PC-3 (cell line): Measurements from ENCODE around the gene PIGK. TPM values are rescaled to one million over a fixed set of nuclear protein-coding genes. Genes with fewer than 3 reads are reported as not detected.

Experiments used
- ATAC-seq: fragments of 200-7000 bp; cut with Tn5 transposase; 2 replicates; pipeline ENCODE4 v1.9.1; 2020; ENCODE audit warnings: mild to moderate bottlenecking, moderate library complexity
- BruUV-seq: library from RNA; stranded (reverse); fragments of 400-500 nt; replicated peaks from 2 replicates; lab custom pipeline; 2021; lab: Mats Ljungman, UMichigan
- CTCF ChIA-PET: fragments of 300-600 bp; sonication (Branson Sonifier 250); formaldehyde crosslinking; loops from one replicate; lab custom pipeline; 2022; ENCODE audit warnings: antibody characterized with exemption; lab: Charles Lee
- POLR2A ChIA-PET: fragments of 300-600 bp; sonication (Branson Sonifier 250); formaldehyde crosslinking; loops from one replicate; lab custom pipeline; 2022; ENCODE audit warnings: antibody characterized with exemption; ENCODE audit not compliant: unreplicated experiment; lab: Charles Lee
- DNase-seq: peaks from one replicate; pipeline ENCODE4 v3.0.0-alpha.2; 2015
- H2AFZ ChIP-seq: fragments of 300-600 bp; sonication (generic); 2 replicates; pipeline ENCODE4 v1.6.0; 2016; ENCODE audit warnings: antibody characterized with exemption, low read length
- H3F3A ChIP-seq: fragments of 300-600 bp; sonication (generic); one replicate; pipeline ENCODE4 v1.6.0; 2017; ENCODE audit warnings: antibody characterized with exemption, low read length, control low read depth, mild to moderate bottlenecking; ENCODE audit not compliant: unreplicated experiment
- H3K27ac ChIP-seq: fragments of 300-600 bp; sonication (generic); 2 replicates; pipeline ENCODE4 v1.5.1; 2016; ENCODE audit warnings: mild to moderate bottlenecking, low read length
- H3K27me3 ChIP-seq: fragments of 300-600 bp; sonication (generic); 2 replicates; pipeline ENCODE4 v1.6.1; 2016; ENCODE audit warnings: low read length, mixed read lengths
- H3K36me3 ChIP-seq: fragments of 300-600 bp; sonication (generic); 2 replicates; pipeline ENCODE4 v1.6.1; 2016; ENCODE audit warnings: low read depth, mixed run types, low read length, mixed read lengths
- H3K4me1 ChIP-seq: fragments of 300-600 bp; sonication (generic); 2 replicates; pipeline ENCODE4 v1.5.1; 2016; ENCODE audit warnings: low read length; ENCODE audit not compliant: insufficient read depth
- H3K4me2 ChIP-seq: fragments of 300-600 bp; sonication (generic); 2 replicates; pipeline ENCODE4 v1.6.0; 2016; ENCODE audit warnings: low read length
- H3K4me3 ChIP-seq: fragments of 300-600 bp; sonication (generic); 2 replicates; pipeline ENCODE4 v1.5.1; 2016; ENCODE audit warnings: mild to moderate bottlenecking, low read length, mixed read lengths
- H3K79me2 ChIP-seq: fragments of 300-600 bp; sonication (generic); 2 replicates; pipeline ENCODE4 v1.6.1; 2017; ENCODE audit warnings: low read length, mixed read lengths
- H3K9ac ChIP-seq: fragments of 300-600 bp; sonication (generic); 2 replicates; pipeline ENCODE4 v1.6.0; 2016; ENCODE audit warnings: mild to moderate bottlenecking, low read length
- H3K9me2 ChIP-seq: fragments of 300-600 bp; sonication (generic); replicated peaks from 2 replicates; pipeline ENCODE4 v1.6.1; 2016; ENCODE audit warnings: mixed run types, low read length, mixed read lengths
- H3K9me3 ChIP-seq: fragments of 300-600 bp; sonication (generic); 2 replicates; pipeline ENCODE4 v1.6.1; 2016; ENCODE audit warnings: low read length, mixed read lengths
- H4K20me1 ChIP-seq: fragments of 300-600 bp; sonication (generic); 2 replicates; pipeline ENCODE4 v1.6.1; 2016; ENCODE audit warnings: low read length, mixed read lengths
- EZH2 ChIP-seq: fragments of 300-600 bp; sonication (generic); IDR thresholded peaks from one replicate; pipeline ENCODE4 v1.6.1; 2017; ENCODE audit warnings: antibody characterized with exemption, mild to moderate bottlenecking, low read length; ENCODE audit not compliant: unreplicated experiment
- EZH2phosphoT487 ChIP-seq: fragments of 300-600 bp; sonication (generic); IDR thresholded peaks from 2 replicates; pipeline ENCODE4 v1.6.1; 2018; ENCODE audit warnings: mild to moderate bottlenecking, antibody characterized with exemption, low read length, borderline replicate concordance
- intact Hi-C: fragments of 100-400 bp; cut with micrococcal nuclease; formaldehyde crosslinking; loops from 2 replicates; pipeline ENCODE4 v1.9.0; 2023
- total RNA-seq: library from RNA; depleted of rRNA; stranded (reverse); fragments of >200 nt; gene quantifications from 2 replicates; pipeline ENCODE4 v1.2.3, GENCODE V29; 2014
- TF ChIP-seq, protein P1 (sequence below): fragments of 300-600 bp; sonication (generic); conservative IDR thresholded peaks from 2 replicates; pipeline ENCODE4 v1.5.1; 2017; ENCODE audit warnings: antibody characterized with exemption, low read depth, mild to moderate bottlenecking, low read length

The PIGK gene
- total RNA-seq, 1 experiment from 2014 or later = 24.8 TPM

DNA sequence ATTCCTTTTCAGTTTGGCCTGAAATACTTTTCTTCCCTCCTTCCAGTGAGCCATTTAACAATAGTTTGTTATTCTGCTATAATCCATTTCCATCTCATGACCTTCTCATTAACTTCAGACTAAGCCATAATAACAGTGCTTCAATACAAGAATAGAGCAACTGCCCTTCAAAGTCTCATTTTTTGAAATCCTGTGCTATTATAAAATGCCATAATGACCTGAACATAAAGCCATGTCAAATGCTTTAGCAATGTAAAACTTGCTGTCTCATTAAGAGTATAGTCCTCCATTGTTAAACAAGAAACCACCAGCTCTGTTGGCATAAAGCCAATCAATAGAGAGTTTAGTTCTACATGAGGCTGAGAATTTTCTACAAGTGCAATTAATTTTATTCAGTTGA, 9.6 kb upstream of the PIGK start:
- Histone ChIP-seq H3F3A (no peaks in the 10 kb centered on the region), H3K4me2 (no peak overlapping the region), H3K9me3 (no peaks in the 10 kb centered on the region), H3K79me2 (no peaks in the 10 kb centered on the region), H3K4me1 (no peaks in the 10 kb centered on the region), H3K9ac (no peak overlapping the region), H3K4me3 (no peak overlapping the region), H3K27ac (no peak overlapping the region), H3K27me3 (no peaks in the 10 kb centered on the region), H2AFZ (no peak overlapping the region), H3K36me3 (no peaks in the 10 kb centered on the region), H4K20me1 (no peaks in the 10 kb centered on the region), H3K9me2 (no peaks in the 10 kb centered on the region)
- ATAC-seq = no peak
- TF ChIP-seq EZH2phosphoT487 (no peak), EZH2 (no peak)
- TF ChIP-seq, protein P1, sequence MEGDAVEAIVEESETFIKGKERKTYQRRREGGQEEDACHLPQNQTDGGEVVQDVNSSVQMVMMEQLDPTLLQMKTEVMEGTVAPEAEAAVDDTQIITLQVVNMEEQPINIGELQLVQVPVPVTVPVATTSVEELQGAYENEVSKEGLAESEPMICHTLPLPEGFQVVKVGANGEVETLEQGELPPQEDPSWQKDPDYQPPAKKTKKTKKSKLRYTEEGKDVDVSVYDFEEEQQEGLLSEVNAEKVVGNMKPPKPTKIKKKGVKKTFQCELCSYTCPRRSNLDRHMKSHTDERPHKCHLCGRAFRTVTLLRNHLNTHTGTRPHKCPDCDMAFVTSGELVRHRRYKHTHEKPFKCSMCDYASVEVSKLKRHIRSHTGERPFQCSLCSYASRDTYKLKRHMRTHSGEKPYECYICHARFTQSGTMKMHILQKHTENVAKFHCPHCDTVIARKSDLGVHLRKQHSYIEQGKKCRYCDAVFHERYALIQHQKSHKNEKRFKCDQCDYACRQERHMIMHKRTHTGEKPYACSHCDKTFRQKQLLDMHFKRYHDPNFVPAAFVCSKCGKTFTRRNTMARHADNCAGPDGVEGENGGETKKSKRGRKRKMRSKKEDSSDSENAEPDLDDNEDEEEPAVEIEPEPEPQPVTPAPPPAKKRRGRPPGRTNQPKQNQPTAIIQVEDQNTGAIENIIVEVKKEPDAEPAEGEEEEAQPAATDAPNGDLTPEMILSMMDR = no peak
- ChIA-PET CTCF (no interaction called here), POLR2A (no interaction called here)
- DNase-seq = no peak
- BruUV-seq = no TSS peak
- intact Hi-C loops = no loop called here

DNA sequence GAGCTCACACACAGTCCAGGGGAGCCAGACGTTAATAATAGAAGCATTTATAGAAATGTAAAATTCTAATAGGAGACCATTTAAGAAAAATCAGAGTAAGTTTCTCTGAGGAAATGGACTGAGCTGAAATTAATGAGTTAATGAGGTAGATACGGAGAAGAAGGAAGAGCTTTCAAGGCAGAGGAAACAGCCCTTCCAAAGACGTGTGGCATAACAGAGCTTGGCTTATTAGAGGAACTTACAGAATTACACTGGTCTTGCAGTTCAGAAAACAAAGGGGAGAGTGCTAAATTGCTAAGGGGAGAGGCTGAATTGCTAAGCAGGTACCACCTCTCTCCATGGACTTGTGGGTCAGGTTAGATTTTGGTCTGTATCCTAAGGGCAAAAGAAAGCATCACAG, 8.2 kb upstream of the PIGK start:
- Histone ChIP-seq H4K20me1 (no peaks in the 10 kb centered on the region), H3K36me3 (no peaks in the 10 kb centered on the region), H3K9ac (no peak overlapping the region), H3K4me2 (no peak overlapping the region), H3F3A (no peaks in the 10 kb centered on the region), H3K9me2 (no peaks in the 10 kb centered on the region), H3K27ac (no peak overlapping the region), H3K4me1 (no peaks in the 10 kb centered on the region), H3K27me3 (no peaks in the 10 kb centered on the region), H2AFZ (no peak overlapping the region), H3K79me2 (no peaks in the 10 kb centered on the region), H3K4me3 (no peak overlapping the region), H3K9me3 (no peaks in the 10 kb centered on the region)
- DNase-seq (no peak), ATAC-seq (no peak)
- ChIA-PET POLR2A (no interaction called here), CTCF (no interaction called here)
- TF ChIP-seq, protein P1 = no peak
- no peak for TF ChIP-seq EZH2phosphoT487
- no peak for TF ChIP-seq EZH2
- intact Hi-C loops = no loop called here
- no TSS peak for BruUV-seq

DNA sequence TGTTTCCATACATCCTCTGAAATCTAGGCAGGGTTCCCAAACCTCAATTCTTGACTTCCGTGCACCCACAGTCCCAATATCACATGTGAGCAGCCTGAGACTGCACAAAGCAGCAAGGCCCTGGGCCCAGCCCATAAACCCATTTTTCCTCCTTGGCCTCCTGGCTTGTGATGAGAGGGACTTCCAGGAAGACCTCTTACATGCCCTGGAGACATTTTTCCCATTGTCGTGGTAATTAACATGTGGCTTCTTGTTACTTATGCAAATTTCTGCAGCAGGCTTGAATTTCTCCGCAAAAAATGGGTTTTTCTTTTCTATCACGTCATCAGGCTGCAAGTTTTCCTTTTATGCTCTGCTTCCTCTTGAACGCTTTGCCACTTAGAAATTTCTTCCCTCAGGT, 3.3 kb upstream of the PIGK start:
- H3K4me1 ChIP-seq = peaks cover 9% of the 10 kb centered on the region; the same call in 1 of the 2 replicates
- no peak overlapping the region for H2AFZ ChIP-seq
- TF ChIP-seq, protein P1 = no peak
- TF ChIP-seq EZH2phosphoT487 = no peak
- no peak for TF ChIP-seq EZH2
- DNase-seq (no peak), ATAC-seq (no peak)
- CTCF ChIA-PET = no interaction called here
- no peaks in the 10 kb centered on the region for H3F3A ChIP-seq
- no peaks in the 10 kb centered on the region for H3K9me3 ChIP-seq
- H3K4me2 ChIP-seq = no peak overlapping the region
- no peaks in the 10 kb centered on the region for H4K20me1 ChIP-seq
- no peak overlapping the region for H3K4me3 ChIP-seq
- H3K36me3 ChIP-seq = no peaks in the 10 kb centered on the region; the same call in 1 of the 2 replicates
- intact Hi-C loops = no loop called here
- BruUV-seq = no TSS peak
- H3K9me2 ChIP-seq = no peaks in the 10 kb centered on the region
- H3K27me3 ChIP-seq = no peaks in the 10 kb centered on the region
- H3K79me2 ChIP-seq = peaks cover 19% of the 10 kb centered on the region
- POLR2A ChIA-PET = no interaction called here
- H3K27ac ChIP-seq = no peak overlapping the region
- no peak overlapping the region for H3K9ac ChIP-seq
